A549 treated with DMSO at 1 μM for 4 hours (cell line): Measurements from ENCODE around the gene ZFP69B. TPM values are rescaled to one million over a fixed set of nuclear protein-coding genes. Genes with fewer than 3 reads are reported as not detected.

Experiments
- total RNA-seq: library from RNA; stranded (reverse); fragments of 200-300 nt; extraction: Qiagen RNA extraction; gene quantifications from 5 replicates; pipeline ENCODE4 v1.2.3, GENCODE V29; 2022; ENCODE audit warnings: low read depth

The ZFP69B gene
- 1.5 to 2.4 TPM (median 2.3 TPM) in 5 replicates for total RNA-seq

DNA sequence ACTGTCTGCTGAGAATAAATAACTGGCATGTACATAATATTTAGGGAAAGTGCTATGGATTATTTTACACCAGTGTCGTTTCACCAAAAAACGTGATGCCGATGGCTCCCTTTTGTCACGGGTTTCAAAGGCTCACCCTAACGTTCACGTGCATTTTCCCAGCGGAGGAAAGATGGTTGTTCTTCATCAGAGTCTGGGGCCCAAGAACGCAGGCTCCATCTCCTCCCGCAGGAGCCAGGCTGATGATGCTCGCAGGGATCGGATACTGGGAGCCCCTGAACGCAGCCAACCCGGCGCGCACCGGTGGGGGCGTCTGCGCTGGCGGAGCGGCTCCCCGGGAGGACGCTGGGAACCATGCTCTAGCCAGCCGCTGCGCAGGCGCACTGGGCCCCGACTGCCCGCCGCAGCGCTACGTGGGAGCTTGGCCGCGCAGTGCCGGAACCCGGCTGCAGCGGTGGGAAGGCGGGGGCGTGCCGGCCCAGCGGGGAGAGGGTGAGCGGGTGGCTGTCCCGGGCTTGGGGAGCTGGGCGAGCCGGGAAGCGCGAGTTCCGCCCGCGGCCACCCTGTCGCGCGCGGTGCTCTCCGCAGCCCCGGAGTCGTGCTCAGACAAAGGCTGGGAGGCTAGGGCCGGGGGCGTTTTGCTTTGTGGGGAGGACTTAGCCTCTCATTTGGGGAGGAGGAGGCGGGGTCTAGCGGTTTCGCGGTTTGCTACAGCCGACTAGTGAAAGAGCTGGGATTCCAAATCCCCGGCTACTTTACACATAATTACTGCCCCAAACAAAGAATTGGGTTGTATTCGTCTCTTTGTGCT, at the start of gene ZFP69B:
Gene ZFP69B, plus strand, starts transcription at position 793 of the 811 bp plus-strand sequence. CDS start 486 bp downstream, outside the sequence.

DNA sequence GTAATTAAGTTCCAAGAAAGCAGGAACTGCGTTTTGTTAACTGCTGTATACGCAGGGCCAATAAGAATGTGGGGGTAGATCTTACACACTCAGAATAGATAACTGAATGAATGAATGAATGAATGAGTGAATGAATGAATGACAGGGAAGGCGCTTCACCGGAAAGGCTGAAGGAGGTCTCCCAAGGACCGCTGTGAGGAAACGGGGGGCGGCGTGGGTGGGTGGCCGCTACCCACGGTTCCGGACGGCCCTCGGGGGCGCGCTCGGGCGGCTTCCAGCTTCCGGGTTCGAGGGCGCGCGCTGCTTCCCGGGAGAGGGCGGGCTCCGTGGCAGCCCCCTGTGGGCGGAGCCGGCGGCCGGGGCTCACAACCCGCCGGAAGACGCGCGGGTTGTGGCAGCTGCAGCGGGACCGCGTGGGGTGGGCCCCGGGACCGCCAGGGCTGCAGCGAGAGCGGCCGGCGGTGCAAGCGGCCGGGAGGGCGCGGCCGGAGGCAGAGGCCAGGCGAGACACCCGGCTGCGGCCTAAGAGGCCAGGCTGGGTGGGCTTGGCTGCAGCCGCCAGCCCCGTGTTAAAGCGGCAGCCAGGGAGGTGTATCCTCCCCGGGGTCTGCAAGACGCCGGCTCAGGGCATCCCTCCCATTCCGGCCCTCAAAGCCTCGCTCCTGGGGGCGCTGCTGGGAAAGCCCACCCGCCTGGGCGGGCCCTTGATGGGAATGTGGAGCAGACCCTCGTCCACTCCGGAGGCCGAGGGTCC, 26.8 kb downstream of the ZFP69B start, which contains the start of gene ZFP69:
Gene ZFP69, plus strand, starts transcription at position 367 of the 754 bp plus-strand sequence. CDS start 2,072 bp downstream, outside the sequence.

DNA sequence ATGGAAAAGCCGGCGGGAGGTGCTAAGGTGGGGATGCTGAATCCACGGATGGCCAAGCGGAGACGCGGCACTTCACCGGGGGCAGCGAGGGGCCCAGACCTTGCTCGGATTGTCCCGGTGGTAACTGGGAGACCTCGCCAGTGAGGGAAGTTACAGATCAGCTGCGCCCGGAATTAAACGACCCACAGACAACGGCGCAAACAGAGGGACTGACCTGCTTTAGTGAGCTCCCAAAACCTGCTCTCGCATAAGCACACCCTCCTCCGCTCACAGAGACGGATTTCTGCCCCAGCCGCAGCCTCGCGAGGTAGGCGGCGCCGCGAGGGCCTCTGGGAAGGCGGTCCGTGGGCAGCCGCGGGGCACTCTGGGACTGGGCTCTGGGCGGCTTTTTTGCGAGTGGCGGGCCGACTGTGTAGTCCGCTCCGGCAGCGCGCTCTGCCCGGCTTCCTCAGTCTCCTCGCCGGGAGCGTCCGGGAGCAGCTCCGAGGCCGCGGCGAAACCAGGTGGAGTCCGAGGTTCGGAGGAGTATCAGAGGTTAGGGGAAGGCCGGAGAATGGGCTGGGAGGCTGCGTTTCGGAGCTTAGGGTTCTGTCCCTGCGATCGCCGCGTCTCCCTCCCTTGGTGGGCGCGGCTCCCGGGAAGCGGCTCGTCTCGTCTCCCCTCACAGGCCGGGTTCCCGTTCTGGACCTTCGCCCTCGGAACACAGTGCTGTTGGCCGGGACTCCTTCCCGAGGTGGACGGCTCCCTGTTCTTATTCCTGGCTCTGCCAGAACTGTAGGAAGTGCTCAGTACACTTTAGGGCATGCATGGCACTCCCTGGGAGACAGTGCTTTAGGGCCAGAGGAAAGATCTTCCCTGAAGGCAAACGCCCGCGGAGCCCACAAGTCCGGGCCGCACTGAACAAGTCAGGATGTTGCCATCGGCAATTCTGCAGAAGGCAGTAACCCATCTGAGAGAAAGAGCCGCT, 58.4 kb downstream of the ZFP69B start, which contains the start of gene EXO5:
Gene EXO5, plus strand, starts transcription at position 393 of the 967 bp plus-strand sequence. CDS start 5,778 bp downstream, outside the sequence.

Other genes with a start within 250 kb of the ZFP69B start
- not detected in 5 replicates for gene TMCO2, start 202.5 kb upstream of the ZFP69B start, total RNA-seq
- gene ZMPSTE24, start 192.2 kb upstream of the ZFP69B start, total RNA-seq: 36.2 to 47.5 TPM (median 42.9 TPM) in 5 replicates
- gene COL9A2, start 133.2 kb upstream of the ZFP69B start, total RNA-seq: 0.14 to 0.49 TPM (median 0.19 TPM) in 5 replicates
- gene SMAP2, start 76.7 kb upstream of the ZFP69B start, total RNA-seq: 9.6 to 11.0 TPM (median 10.1 TPM) in 5 replicates
- not detected in 5 replicates for gene ZFP69, start 26.8 kb downstream of the ZFP69B start, total RNA-seq
- gene EXO5, start 58.3 kb downstream of the ZFP69B start, total RNA-seq: 3.1 to 4.8 TPM (median 4.5 TPM) in 5 replicates
- gene ZNF684, start 81.2 kb downstream of the ZFP69B start, total RNA-seq: 1.8 to 3.0 TPM (median 2.1 TPM) in 5 replicates
- gene RIMS3, start 215.2 kb downstream of the ZFP69B start, total RNA-seq: 0.66 to 1.3 TPM (median 0.99 TPM) in 5 replicates
- gene NFYC, start 241.2 kb downstream of the ZFP69B start, total RNA-seq: 33.6 to 42.5 TPM (median 40.0 TPM) in 5 replicates